A673 (cell line): ENCODE data around the gene GCGR. TPM values are rescaled to one million over a fixed set of nuclear protein-coding genes. Genes with fewer than 3 reads are reported as not detected.

ENCODE experiments used
- BruUV-seq: library from RNA; stranded (reverse); fragments of 400-500 nt; replicated peaks from 2 replicates; lab custom pipeline; 2021; lab: Mats Ljungman, UMichigan
- CTCF ChIA-PET: fragments of 300-600 bp; sonication (Branson Sonifier 250); formaldehyde crosslinking; loops from one replicate; lab custom pipeline; 2022; ENCODE audit warnings: antibody characterized with exemption; lab: Charles Lee
- POLR2A ChIA-PET: fragments of 300-600 bp; sonication (Branson Sonifier 250); formaldehyde crosslinking; loops from one replicate; lab custom pipeline; 2022; ENCODE audit warnings: antibody characterized with exemption; ENCODE audit not compliant: low non-redundant PET; lab: Charles Lee
- DNase-seq: peaks from one replicate; pipeline ENCODE4 v3.0.0-alpha.2; 2015; ENCODE audit warnings: low spot score
- H3K27ac ChIP-seq: fragments of 200-600 bp; sonication (generic); 2 replicates; pipeline ENCODE4 v1.5.1; 2016; ENCODE audit warnings: mixed run types, low read depth, mild to moderate bottlenecking, mixed read lengths, antibody characterized with exemption, low read length; ENCODE audit not compliant: poor library complexity, severe bottlenecking
- H3K27me3 ChIP-seq: fragments of 200-600 bp; sonication (generic); replicated peaks from 2 replicates; pipeline ENCODE4 v1.6.1; 2017; ENCODE audit warnings: mixed run types, low read depth, mild to moderate bottlenecking, mixed read lengths, antibody characterized with exemption, low read length; ENCODE audit not compliant: insufficient read depth, poor library complexity
- H3K36me3 ChIP-seq: fragments of 200-600 bp; sonication (generic); 2 replicates; pipeline ENCODE4 v1.6.1; 2016; ENCODE audit warnings: mixed run types, mild to moderate bottlenecking, mixed read lengths, antibody characterized with exemption, low read length; ENCODE audit not compliant: insufficient read depth, poor library complexity, severe bottlenecking
- H3K4me1 ChIP-seq: fragments of 200-600 bp; sonication (generic); 2 replicates; pipeline ENCODE4 v1.6.1; 2017; ENCODE audit warnings: mixed run types, mild to moderate bottlenecking, mixed read lengths, antibody characterized with exemption, low read length; ENCODE audit not compliant: insufficient read depth, poor library complexity, severe bottlenecking
- H3K4me3 ChIP-seq: fragments of 200-600 bp; sonication (generic); 2 replicates; pipeline ENCODE4 v1.5.1; 2016; ENCODE audit warnings: low read depth, mixed run types, mild to moderate bottlenecking, mixed read lengths, low read length; ENCODE audit not compliant: poor library complexity, severe bottlenecking
- H3K9me3 ChIP-seq: fragments of 200-600 bp; sonication (generic); 2 replicates; pipeline ENCODE4 v1.6.1; 2016; ENCODE audit warnings: mixed run types, low read depth, mild to moderate bottlenecking, mixed read lengths, antibody characterized with exemption, low read length; ENCODE audit not compliant: poor library complexity, severe bottlenecking
- EZH2 ChIP-seq: fragments of 200-600 bp; sonication (generic); IDR thresholded peaks from 2 replicates; pipeline ENCODE4 v1.6.1; 2017; ENCODE audit warnings: borderline replicate concordance, low read depth, mild to moderate bottlenecking, mixed read lengths, antibody characterized with exemption, low read length; ENCODE audit not compliant: poor library complexity, severe bottlenecking
- intact Hi-C: fragments of 100-400 bp; cut with micrococcal nuclease; formaldehyde crosslinking; loops from one replicate; pipeline ENCODE4 v1.10.0; 2022; ENCODE audit not compliant: unreplicated experiment
- total RNA-seq: library from RNA; stranded (reverse); gene quantifications from 2 replicates; pipeline ENCODE4 v1.2.3, GENCODE V29; 2021
- TF ChIP-seq, protein P1 (sequence below): fragments of 300-800, 200-600 bp; sonication (generic); conservative IDR thresholded peaks from 2 replicates; pipeline ENCODE4 v1.5.1; 2017; ENCODE audit warnings: low read depth, mild to moderate bottlenecking, antibody characterized with exemption, low read length, moderate library complexity, mixed read lengths

The GCGR gene
- total RNA-seq, 1 experiment from 2014 or later = not detected

DNA sequence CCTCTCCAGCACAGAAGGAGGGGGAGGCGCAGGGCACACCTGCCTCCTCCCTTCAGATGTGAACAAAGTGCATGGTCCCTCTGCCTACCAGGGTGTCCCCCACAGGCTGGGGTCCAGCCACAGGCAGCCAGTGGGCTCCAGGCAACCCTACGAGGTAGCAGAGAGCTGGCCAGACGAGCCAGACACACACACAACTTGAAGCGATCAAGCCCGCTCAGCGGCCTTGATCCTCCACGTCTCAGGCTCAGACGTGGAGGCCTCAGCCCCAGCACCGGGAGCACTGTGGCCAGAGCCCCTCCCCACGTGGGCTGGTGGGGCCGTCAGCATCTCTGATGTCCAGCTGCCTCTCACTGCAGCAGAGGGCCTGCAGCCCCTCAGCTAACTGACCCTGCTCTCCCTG is 20.6 kb downstream of the GCGR start:
- no peak for TF ChIP-seq EZH2
- TF ChIP-seq, protein P1, sequence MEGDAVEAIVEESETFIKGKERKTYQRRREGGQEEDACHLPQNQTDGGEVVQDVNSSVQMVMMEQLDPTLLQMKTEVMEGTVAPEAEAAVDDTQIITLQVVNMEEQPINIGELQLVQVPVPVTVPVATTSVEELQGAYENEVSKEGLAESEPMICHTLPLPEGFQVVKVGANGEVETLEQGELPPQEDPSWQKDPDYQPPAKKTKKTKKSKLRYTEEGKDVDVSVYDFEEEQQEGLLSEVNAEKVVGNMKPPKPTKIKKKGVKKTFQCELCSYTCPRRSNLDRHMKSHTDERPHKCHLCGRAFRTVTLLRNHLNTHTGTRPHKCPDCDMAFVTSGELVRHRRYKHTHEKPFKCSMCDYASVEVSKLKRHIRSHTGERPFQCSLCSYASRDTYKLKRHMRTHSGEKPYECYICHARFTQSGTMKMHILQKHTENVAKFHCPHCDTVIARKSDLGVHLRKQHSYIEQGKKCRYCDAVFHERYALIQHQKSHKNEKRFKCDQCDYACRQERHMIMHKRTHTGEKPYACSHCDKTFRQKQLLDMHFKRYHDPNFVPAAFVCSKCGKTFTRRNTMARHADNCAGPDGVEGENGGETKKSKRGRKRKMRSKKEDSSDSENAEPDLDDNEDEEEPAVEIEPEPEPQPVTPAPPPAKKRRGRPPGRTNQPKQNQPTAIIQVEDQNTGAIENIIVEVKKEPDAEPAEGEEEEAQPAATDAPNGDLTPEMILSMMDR = no peak
- H3K36me3 ChIP-seq = peaks cover 3% of the 10 kb centered on the region
- CTCF ChIA-PET = no interaction called here
- H3K27me3 ChIP-seq = no peaks in the 10 kb centered on the region
- H3K4me1 ChIP-seq = peaks cover 11% of the 10 kb centered on the region
- no peak for DNase-seq
- no TSS peak for BruUV-seq
- intact Hi-C loops = no loop called here
- no peaks in the 10 kb centered on the region for H3K9me3 ChIP-seq
- POLR2A ChIA-PET = no interaction called here
- H3K27ac ChIP-seq = no peak overlapping the region
- H3K4me3 ChIP-seq = no peak overlapping the region

DNA sequence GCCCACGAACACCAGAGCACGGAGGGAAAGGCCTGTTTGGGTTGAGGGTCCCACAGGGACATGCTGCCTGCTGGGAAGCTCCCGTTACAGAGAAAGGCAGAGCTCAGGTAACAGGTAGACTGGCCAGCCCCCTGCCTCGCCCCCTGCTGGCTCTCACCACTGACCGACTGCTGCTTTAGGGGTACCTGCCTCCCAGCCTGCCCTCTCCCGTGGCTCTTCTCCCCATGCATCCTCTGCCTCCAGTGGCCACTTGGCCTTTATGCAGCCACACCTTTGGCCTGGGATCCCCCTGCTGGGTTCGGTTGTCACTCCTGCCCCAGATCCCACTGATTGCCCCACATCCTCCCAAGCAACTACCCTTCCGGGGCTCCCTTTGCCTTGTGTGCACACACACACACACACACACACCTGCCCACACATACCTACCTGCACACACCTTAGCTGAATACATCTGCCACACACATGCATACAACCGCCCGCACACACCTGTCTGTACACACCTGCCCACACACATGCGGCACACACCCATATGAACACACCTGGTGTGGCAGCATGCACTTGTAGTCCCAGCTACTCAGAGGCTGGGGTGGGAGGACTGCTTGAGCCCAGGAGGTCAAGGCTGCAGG is 22.0 kb downstream of the GCGR start:
- Histone ChIP-seq H3K4me3 (no peak overlapping the region), H3K9me3 (no peaks in the 10 kb centered on the region), H3K27me3 (no peaks in the 10 kb centered on the region), H3K4me1 (peaks cover 11% of the 10 kb centered on the region), H3K36me3 (peaks cover 3% of the 10 kb centered on the region), H3K27ac (no peak overlapping the region)
- ChIA-PET POLR2A (no interaction called here), CTCF (interaction anchor here (0.5 kb wide), 1 partner anchor 127 kb away, joined by 3 read pairs; no protein-coding TSS in a partner anchor)
- TF ChIP-seq, protein P1 = no peak
- TF ChIP-seq EZH2 = no peak
- intact Hi-C loops = no loop called here
- BruUV-seq = no TSS peak
- DNase-seq = no peak

DNA sequence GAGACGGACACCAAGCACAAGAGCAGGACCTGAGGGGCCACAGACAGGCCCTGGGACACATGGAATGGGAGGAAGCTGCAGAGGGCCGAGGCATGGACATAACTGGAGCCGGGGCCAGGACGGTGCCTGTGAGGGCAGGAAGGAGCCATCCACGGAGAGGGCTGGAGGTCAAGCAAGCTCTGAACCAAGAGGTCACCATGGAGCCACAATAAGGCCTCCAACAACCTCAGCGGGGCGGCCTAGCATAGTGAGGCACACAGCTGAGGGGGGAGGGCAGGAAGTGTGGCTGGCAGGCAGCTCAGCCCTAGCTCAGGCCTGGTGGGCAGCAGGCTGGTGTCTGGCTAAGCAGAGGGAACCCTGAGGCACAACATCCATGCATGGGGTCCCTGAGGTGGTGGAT is 24.7 kb downstream of the GCGR start:
- no peak for TF ChIP-seq EZH2
- TF ChIP-seq, protein P1 = no peak
- Histone ChIP-seq H3K27me3 (no peaks in the 10 kb centered on the region), H3K4me1 (peaks cover 9% of the 10 kb centered on the region), H3K36me3 (no peaks in the 10 kb centered on the region), H3K27ac (no peak overlapping the region), H3K9me3 (no peaks in the 10 kb centered on the region), H3K4me3 (no peak overlapping the region)
- CTCF ChIA-PET = no interaction called here
- intact Hi-C loops = no loop called here
- no peak for DNase-seq
- POLR2A ChIA-PET = interaction anchor here (0.5 to 0.6 kb wide), 2 partner anchors 12 to 90 kb away, joined by 5 to 12 read pairs; no protein-coding TSS in a partner anchor
- no TSS peak for BruUV-seq
